Pulmonary artery endothelial cell (primary cell): Measurements from ENCODE around the gene ABO. TPM values are rescaled to one million over a fixed set of nuclear protein-coding genes. Genes with fewer than 3 reads are reported as not detected.
"Not testable (repeated sequence)": the region's sequence is repeated elsewhere in the genome, so short reads cannot be mapped to it uniquely, and the experiment has no call there.

Experiments used
- DNase-seq: peaks from one replicate; pipeline ENCODE4 v3.0.0-alpha.2; 2011; ENCODE audit warnings: low read depth, low spot score
- total RNA-seq: library from RNA; depleted of rRNA; stranded (reverse); fragments of >200 nt; gene quantifications from 2 replicates; pipeline ENCODE4 v1.2.3, GENCODE V29; 2014

Gene ABO
- total RNA-seq, 1 donor from 2014 or later = not detected

DNA sequence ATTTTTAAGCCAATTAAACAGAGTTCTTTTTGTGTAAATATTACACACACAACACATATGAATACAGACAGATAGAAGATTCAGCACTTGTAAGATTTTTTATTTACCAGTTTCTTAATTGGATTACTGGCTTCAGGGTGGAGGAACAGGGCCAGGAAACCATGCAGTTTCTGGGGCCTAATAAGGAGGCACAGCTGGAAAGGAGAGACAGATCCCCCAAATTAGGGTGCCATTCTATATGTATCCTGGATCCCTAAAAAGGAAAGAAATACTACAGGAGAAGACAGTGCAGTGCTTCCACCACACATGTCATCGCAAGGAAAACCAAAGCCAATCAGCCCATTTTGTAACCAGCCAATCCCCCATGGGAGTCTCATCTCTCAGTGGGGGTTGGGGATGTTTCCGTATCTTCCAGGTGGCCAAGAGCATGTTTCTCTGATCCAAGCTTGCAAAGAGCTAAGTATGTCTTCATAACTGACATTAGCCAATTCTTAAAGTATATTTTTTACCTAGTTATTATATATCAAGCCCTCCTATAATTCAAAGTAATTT, 15.8 kb upstream of the ABO start:
- DNase-seq = no peak

DNA sequence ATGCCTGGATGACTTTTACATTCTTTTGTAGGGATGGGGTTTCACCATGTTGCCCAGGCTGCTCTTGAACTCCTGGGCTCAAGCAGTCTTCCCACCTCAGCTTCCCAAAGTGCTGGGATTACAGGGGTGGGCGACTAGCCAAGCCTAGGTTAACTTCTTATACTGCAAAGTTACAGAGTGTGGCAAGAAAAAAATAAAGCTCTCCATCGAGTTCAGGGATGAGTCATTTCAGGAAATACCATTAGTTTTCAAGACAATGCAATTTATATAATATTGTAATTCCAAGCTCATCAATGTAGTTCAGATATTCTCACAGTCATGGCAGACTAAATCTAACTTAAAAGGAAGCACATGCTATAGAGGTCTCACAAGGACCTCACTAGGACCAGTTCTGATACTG, 11.5 kb upstream of the ABO start:
- DNase-seq = no peak

DNA sequence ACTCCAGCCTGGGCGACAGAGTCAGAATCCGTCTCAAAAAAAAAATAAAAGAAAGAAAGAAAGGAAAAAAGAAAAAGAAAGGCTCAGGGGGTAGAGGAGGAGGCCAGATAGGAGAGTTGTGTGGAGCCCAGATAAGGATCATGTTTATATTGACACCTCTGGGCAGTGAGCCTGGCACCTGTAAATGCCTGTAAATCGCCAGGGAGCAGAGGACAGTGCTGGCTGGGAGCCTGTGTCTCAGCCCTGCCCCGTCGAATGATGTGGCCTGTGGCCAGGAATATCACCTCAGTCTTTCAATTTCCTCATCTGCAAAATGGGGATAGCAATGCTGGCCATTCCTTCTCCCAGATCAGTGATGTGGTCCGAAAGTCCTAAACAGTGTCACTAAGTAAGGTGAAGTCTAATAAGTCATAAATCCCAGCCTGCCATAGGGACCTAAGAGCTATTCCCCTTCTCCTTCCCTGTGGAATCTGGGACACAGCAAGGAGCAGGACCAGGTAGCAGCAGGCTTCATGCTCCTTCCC, 10.3 kb upstream of the ABO start:
- DNase-seq = no peak

DNA sequence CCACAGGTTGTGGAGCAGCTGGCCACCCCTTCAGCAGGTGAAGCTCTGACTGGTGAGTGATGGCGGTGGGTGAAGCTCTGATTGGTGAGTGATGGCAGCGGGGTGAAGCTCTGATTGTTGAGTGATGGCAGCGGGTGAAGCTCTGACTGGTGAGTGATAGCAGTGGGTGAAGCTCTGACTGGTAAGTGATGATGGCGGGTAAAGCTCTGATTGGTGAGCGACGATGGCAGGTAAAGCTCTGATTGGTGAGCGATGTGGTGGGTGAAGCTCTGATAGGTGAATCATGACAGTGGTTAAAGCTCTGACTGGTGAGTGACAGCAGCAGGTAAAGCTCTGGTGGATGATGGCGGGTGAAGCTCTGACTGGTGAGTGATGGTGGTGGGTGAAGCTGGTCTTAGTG, 9.4 kb upstream of the ABO start:
- DNase-seq = no peak

DNA sequence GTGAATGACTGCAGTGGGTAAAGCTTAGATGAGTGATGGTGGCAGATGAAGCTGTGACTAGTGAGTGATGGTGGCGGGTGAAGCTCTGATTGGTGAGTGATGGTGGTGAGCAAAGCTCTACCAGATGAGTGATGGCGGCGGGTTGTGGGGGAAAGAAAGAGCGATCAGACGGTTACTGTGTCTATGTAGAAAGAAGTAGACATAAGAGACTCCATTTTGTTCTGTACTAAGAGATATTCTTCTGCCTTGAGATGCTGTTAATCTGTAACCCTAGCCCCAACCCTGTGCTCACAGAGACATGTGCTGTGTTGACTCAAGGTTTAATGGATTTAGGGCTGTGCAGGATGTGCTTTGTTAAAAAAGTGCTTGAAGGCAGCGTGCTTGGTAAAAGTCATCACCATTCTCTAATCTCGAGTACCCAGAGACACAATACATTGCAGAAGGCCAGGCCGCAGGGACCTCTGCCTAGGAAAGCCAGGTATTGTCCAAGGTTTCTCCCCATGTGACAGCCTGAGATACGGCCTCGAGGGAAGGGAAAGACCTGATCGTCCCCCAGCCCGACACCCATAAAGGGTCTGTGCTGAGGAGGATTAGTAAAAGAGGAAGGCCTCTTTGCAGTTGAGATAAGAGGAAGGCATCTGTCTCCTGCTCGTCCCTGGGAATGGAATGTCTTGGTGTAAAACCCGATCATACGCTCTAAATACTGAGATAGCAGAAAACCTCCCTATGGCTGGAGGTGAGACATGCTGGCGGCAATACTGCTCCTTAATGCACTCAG, 8.4 kb upstream of the ABO start:
- not testable (repeated sequence) for DNase-seq

- no peak for DNase-seq
These were observed 7.7 kb upstream of the ABO start for GRCh38 chr9:133282464-133283238.

DNA sequence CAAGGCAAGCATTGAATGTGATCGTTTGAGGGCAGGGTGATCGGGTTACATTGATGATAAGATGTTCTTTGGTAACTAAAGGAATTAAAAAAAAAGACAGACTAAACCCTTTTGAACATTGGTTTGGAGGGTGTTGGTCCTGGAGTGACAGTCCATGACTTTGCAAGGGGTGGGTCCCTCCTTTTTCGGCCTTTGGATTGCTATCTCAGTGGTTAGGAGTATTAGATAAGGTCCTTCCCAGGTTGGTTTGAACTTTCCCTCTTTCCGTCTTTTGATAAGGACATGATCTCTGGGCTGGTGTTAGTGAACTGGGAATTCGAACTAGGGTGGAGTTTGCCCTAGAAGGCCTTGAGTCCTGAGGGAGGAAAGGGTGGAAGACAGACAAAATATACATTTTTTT, 5.4 kb upstream of the ABO start:
- DNase-seq = no peak

DNA sequence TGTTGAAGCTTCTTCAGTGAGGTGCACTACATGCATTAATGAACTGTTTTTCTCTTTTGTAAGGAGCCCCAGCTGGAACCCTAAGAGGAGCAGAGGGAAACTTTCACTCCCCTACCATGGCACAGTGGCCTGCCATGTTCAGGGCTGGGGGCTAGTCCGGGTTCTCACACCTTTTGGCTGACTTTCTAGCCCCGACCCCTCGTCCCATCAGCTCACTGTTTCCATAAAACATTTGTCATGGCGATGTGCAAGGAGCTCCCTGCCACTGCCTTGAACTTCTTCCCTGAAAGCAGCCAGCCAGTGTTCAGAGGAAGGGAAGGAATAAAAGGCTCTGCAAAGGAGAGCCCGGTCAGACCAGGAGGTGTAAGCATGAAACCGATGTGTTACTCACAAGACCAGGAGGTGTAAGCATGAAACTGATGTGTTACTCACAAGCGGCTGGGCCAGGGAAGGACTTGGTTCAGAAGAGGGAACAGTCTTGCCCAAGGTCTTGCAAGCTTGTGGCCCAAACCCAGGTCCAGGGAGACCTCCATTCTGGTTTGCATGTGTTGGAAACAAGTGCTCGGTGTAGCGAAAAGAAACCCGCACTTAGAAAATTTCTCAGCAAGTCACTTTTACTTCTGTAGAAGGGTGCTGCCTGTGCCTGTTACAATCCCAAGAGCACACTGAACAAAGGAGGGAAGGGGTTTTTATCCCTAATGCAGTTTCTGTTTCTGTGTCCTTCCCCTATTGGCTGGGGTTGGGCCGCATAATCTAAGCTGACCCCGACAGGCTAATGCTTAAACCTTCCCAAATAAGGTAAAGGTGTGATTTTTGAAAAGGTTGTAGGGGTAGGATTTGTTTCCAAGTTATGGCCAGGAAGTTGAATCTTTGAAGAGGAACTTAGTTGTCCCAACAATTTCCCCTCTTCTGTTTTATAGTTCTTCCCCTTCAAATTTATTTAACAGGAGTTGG, 3.4 kb upstream of the ABO start:
- no peak for DNase-seq

DNA sequence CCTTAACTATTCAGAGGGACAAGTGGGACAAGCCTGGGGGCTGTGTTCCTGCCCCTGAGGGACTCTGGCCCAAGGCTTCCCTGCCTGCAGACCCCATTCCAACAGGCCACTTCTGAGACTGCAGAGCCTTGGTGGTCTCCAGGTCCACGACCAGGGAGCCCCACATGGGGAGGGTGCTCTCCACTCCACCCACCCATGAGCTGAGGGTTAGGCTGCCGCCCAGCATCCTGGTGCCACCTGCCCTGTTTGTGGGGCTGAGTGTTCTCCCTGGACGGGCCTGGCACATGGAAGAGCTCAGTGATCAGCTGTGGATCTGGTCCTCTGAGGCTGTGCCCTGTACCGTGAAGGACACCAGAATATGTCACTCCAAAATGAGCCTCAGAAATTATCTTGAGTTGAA, 2.5 kb upstream of the ABO start:
- no peak for DNase-seq

- DNase-seq = no peak
These were observed 1.9 kb upstream of the ABO start for GRCh38 chr9:133276923-133277322.

DNA sequence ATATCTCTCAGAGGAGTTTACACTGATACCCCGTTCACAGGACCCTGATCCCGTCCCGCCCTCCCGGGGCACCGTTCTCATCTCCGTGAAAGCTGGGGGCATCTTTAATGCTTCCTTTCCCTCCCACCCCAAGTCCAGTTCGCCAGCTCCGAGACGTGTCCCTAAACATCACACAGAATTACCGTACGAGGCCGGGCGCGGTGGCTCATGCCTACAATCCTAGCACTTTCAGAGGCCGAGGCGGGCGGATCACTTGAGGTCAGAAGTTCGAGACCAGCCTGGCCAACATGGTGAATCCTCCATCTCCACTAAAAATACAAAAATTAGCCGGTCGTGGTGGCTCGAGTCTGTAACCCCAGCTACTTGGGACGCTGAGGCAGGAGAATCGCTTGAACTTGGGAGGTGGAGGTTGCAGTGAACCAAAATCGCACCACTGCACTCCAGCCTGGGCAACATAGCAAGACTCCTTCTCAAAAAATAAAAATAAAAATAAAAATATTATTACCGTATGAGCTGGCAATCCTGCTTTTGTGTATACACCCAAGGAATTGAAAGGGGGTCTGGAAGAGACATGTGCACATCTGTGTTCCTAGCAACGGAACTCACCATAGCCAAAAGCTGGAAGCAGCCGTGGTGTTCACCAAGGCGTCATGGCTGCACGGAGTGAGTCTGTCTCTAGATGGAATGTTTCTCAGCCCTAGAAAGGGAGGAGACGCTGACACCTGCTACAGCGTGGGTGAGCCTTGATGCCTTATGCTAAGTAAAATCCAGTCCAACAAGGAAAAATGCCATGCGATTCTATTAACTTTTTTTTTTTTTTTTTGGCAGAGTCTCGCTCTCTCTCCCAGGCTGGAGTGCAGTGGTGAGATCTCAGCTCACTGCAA, 1.2 kb upstream of the ABO start:
- no peak for DNase-seq

GRCh38 chr9:133274236-133275104, 531 bp downstream of the ABO start:
- no peak for DNase-seq

GRCh38 chr9:133273819-133274218, 1.2 kb downstream of the ABO start:
- DNase-seq = no peak

DNA sequence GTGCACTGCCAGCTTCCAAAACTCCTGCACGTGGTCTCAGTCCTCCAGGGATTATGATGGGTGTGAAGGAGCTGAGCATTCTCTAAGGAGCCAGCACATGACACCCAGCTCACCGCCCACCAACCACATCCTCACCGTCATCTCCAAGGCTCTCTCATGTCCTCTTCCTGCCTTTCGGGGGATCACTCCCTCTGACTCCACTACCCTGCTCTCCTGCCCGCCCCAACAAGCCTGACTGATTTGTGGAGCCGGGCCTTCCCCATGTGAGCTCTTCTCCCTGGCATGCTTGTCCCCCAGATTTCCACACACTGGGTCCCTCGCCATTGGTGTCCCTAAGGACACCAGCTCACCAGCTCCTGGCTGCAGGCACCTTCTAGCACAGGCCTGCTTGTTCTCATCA, 1.9 kb downstream of the ABO start:
- no peak for DNase-seq

DNA sequence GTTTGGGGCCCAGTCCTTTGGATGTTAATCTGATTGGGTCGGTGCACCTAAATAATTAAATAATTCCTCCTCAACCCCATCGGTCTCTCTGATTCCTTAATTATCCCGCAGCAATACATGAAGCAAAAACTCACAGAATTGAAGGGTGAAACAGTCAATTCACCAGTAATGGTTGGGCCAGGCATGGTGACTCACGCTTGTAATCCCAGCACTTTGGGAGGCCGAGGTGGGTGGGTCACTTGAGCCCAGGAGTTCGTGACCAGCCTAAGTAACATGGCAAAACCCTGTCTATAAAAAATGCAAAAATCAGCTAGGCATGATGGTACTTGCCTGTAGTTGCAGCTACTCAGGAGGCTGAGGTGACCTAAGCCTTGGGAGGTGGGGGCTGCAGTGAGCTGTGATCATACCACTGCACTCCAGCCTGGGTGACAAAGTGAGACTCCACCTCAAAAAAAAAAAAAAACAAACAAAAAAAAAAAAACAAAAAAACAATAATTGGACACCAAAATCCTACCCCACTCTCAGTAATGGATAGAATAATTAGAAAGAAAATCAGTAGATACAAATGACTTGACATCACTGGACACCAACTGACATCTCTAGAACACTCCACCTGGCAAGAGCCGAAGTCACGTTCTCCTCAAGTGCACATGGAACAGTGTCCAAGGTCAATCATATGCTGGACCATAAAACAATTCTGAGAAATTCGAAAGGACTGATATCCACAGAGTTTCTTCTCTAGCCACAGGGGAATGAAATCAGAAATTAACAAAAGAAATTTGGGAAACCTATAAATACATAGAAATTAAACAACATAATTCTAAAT, 5.3 kb downstream of the ABO start:
- no peak for DNase-seq

- DNase-seq = not testable (repeated sequence)
These were observed 5.9 kb downstream of the ABO start for GRCh38 chr9:133269136-133269535.

DNA sequence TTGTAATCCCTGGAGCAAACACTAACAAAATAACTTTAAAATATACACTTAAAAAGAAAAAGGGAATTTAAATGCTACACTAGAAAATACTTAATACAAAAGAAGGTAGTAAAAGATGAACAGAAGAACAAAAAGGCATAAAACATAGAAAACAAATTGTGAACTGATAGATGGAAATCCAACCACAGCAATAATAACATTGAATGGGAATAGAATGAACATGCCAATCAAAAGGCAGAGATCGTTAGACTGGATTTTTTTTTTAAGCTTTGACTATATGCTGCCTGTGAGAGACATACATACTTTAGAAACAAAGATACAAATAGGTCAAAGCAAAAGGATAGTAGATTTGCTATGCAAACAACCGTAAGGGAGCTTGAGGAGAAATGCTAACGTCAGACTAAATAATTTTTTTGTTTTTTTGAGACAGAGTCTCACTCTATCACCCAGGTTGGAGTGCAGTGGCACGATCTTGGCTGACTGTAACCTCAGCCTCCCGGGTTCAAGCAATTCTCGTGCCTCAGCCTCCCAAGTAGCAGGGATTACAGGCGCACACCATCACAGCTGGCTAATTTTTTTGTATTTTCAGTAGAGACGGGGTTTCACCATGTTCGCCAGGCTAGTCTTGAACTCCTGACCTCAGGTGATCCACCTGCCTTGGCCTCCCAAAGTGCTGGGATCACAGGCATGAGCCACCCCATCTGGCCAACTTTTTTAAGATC, 6.5 kb downstream of the ABO start:
- DNase-seq = no peak
